GM13976 (cell line): ENCODE data around the gene KLRF2.
A peak's percentile ranks its signal among the peaks of the same experiment; 100 is the strongest.

Experiments
- DNase-seq: peaks from one replicate; pipeline ENCODE4 v3.0.0; 2012; ENCODE audit warnings: low spot score
- CTCF ChIP-seq: IDR thresholded peaks from 2 replicates; pipeline ENCODE4 v1.5.1; 2012; ENCODE audit warnings: borderline replicate concordance, mild to moderate bottlenecking; ENCODE audit not compliant: insufficient read depth; ENCODE audit errors: extremely low read depth, missing control alignments, control extremely low read depth
- in situ Hi-C: fragments of 300-500 bp; cut with MboI; formaldehyde crosslinking; loops from one replicate; pipeline ENCODE4 v1.12.0; 2022; ENCODE audit warnings: low sequenced_read_pairs, mixed read lengths, inconsistent platforms; ENCODE audit not compliant: unreplicated experiment

KLRF2 gene

DNA sequence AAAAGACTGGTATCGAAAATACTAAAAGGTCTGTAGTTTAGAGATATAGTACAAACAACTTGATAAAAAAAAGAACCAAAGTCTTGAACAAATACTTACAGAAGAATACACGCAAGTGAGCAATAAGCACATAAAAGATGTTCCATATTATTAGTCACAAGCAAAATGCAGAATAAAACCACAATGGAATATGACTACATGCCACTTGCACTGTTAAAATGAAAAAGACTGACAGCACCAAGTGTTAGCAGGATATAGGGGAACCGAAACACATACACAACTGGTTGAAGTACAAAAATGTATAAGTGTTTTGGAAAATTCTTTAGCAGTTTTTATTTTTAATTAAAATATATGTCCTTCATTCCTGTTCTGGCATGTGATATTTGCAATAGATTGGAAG is 47.3 kb downstream of the KLRF2 start:
- TF ChIP-seq CTCF: no peak
- DNase-seq: no peak
- in situ Hi-C loops: loop anchor here (10.0 kb wide), 2 partner anchors 114 to 184 kb away; no protein-coding TSS in a partner anchor

DNA sequence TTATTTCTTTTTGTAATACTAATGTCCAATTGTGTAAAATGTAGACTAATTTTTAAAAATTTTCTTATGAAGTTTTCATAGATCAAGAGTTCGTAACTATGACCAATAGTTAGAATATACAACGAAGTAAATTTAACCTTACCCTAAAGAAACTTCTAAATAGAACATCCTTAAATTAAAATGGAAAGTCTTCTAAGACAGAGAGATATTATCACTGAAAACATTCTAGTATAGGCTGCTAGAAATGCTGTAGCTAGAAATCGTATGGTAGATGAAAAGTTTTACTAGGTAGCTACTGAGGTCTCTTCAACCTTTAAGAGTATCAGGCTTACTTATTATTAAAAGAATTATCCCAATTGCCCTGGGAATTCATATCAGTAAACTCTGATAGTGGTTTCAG is 50.0 kb downstream of the KLRF2 start:
- in situ Hi-C loops: no loop called here
- DNase-seq: no peak
- no peak for TF ChIP-seq CTCF

DNA sequence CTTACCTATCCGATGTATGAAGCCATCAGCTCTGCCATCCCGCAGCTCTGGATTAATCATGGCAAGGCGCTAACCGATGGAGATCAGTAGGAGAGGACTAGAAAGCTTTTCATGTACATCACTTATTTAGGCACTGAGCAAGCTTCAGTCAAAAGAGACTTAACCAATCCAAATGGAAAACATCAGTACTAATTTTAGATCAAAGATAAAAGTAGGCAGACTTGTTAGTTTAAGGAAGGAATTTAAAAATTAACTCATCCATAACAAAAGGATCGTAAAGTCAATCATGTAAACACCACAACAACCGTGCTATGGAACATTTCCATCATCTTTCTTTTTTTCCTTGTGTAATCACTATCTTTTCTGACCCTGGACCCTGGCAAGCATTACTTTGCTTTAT is 51.0 kb downstream of the KLRF2 start, which contains the start of gene CLEC2A:
Gene CLEC2A, minus strand, starts transcription at position 101 of the 400 bp plus-strand sequence. Its CDS starts 41 bp downstream, at position 60.
- DNase-seq: no peak
- in situ Hi-C loops: no loop called here
- no peak for TF ChIP-seq CTCF

DNA sequence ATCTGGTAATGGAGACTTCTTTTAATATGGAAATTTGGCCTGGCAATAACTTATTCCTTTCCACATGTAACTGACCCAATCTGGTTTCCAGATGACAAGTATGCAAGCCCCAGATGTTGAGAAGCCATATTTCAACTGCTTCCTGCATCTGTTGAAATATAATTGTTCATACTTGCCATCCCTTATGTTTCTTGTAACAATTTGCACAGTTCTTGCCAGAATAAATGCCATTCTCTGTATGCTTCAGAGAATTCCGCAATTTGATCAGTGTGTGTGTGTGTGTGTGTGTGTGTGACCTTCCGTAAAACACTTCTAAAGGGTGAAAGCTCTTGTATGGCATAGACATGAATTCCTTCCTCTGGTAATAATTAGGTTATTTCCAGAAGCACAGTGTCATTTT is 52.7 kb downstream of the KLRF2 start:
- in situ Hi-C loops: no loop called here
- DNase-seq: no peak
- TF ChIP-seq CTCF: no peak

- DNase-seq: no peak
- in situ Hi-C loops: no loop called here
- no peak for TF ChIP-seq CTCF
Observed at GRCh38 chr12:9935026-9935425, 53.7 kb downstream of the KLRF2 start.

- DNase-seq: no peak
- in situ Hi-C loops: no loop called here
- TF ChIP-seq CTCF: no peak
Observed at GRCh38 chr12:9936591-9936990, 55.3 kb downstream of the KLRF2 start.

GRCh38 chr12:9940375-9940774 is 59.1 kb downstream of the KLRF2 start:
- TF ChIP-seq CTCF: peak; percentile 27
- DNase-seq: no peak
- in situ Hi-C loops: no loop called here
